Lower leg skin (tissue), 4 donors: Measurements from ENCODE around the gene ATP5F1D. TPM values are rescaled to one million over a fixed set of nuclear protein-coding genes. Genes with fewer than 3 reads are reported as not detected.

ENCODE experiments used
- DNase-seq, 2 donors: peaks; one replicate each; pipeline ENCODE4 v3.0.0-alpha.2; 2019; ENCODE audit warnings: low spot score in 2 of 2
- H3K4me3 ChIP-seq: fragments of 200-600 bp; sonication (generic); 2 replicates; pipeline ENCODE4 v1.5.1; 2017; ENCODE audit warnings: mild to moderate bottlenecking, low read depth; ENCODE audit not compliant: poor library complexity, severe bottlenecking
- CTCF ChIP-seq, 3 donors: fragments of 450-650 bp; IDR thresholded peaks; one replicate each; pipeline ENCODE4 v1.5.1; 2016; ENCODE audit warnings: antibody characterized with exemption in 3 of 3, mild to moderate bottlenecking in 3 of 3, moderate library complexity in 2 of 3
- POLR2A ChIP-seq, 2 donors: fragments of 450-650 bp; IDR thresholded peaks; one replicate each; pipeline ENCODE4 v1.6.1; 2016 to 2017; ENCODE audit warnings: antibody characterized with exemption in 2 of 2, mild to moderate bottlenecking in 1 of 2, moderate library complexity in 1 of 2
- WGBS, 2 donors: methylation state at CpG; one replicate each; pipeline ENCODE4 v1.1.5; 2018; 5-methylcytosine and 5-hydroxymethylcytosine counted together
- intact Hi-C: fragments of 100-400 bp; cut with DNase I; formaldehyde crosslinking; loops from one replicate; pipeline ENCODE4 v1.15.0; 2023; ENCODE audit warnings: low total_unique reads
- total RNA-seq, 4 donors: library from RNA; depleted of rRNA; stranded (reverse); fragments of >200 nt; gene quantifications; one replicate each; pipeline ENCODE4 v1.1.0, GENCODE V29; 2016

ATP5F1D gene
- total RNA-seq, 4 donors from 2014 or later, result 121 to 198 (median 146) TPM

DNA sequence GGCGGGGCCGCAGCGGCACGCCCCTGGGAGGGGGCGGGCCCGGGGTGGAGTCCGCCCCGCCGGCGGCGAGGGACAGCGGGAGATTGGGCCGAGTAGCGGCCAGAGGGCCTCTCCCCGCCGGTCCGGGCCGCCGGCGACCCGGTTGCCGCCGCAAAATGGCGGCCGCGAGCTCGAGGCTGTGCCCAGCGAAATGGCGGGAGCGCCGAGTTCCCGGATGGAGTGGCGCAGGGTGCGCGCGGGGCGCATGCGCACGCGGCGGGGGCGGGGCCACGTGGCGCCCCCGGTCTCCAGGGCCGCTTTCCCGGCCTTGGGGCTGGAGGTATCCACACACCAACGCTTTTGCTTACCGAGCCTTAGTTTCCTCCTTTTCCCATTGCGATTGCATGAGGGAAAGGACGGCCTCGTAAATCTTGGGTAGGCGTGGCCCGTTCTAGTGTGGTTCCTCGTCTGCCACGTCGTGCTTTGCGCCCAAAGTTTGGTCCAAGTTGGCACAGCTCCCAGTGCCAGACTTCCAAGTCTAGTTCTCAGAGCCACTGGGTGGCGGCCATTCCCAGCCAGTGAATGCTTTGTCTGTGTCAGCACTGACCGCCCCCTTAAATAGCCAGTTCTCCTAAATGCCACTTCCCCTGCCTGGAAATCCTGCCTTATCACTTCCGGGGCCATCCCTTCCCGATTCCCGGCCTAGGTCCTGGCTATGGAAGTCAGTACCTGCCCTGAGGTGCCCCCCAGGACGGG is 28.1 kb downstream of the ATP5F1D start:
- DNase-seq, result peak; percentile 82 to 97
- H3K4me3 ChIP-seq, result peak overlapping the region; percentile 58
- intact Hi-C loops, result loop anchor here (5.0 kb wide), 1 partner anchor 167 kb away; the partner anchor contains the start of gene GPX4
- WGBS, 2 donors, result 0% methylated on average over 40 to 53 of the region's 64 CpGs
- TF ChIP-seq CTCF (IDR thresholded peaks at IDR 0.05), result no peak
- TF ChIP-seq POLR2A (IDR thresholded peaks at IDR 0.05), result no peak

GRCh38 chr19:1270213-1270853 is 28.8 kb downstream of the ATP5F1D start:
- intact Hi-C loops, result no loop called here

DNA sequence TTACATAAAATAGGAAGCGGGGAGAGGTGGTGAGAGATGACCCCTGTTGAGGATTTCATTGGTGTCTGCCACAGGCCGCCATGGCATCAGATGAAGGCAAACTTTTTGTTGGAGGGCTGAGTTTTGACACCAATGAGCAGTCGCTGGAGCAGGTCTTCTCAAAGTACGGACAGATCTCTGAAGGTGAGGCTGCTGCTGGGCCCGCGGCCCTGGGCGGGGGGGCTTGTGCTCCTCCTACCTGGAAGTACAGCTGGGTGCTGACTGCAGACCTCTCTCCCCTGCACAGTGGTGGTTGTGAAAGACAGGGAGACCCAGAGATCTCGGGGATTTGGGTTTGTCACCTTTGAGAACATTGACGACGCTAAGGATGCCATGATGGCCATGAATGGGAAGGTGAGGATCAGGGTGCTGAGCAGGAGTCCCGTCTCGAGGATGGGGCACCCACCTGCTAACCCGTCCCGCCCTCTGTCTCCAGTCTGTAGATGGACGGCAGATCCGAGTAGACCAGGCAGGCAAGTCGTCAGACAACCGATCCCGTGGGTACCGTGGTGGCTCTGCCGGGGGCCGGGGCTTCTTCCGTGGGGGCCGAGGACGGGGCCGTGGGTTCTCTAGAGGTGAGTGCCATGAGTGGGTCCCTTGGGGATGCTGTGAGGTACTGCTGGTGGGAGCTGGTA is 29.4 kb downstream of the ATP5F1D start:
- intact Hi-C loops, result no loop called here
- DNase-seq, result peak in 1 of 2 donors; percentile 91
- TF ChIP-seq CTCF (IDR thresholded peaks at IDR 0.05) (no peak), POLR2A (IDR thresholded peaks at IDR 0.05) (no peak)
- whole genome bisulfite sequencing, 2 donors, result 42 to 44% methylated on average over 26 of the region's 26 CpGs
- no peak overlapping the region for H3K4me3 ChIP-seq

More at GRCh38 chr19:1270213-1270853, 28.8 kb downstream of the ATP5F1D start:
- no peak for TF ChIP-seq POLR2A (IDR thresholded peaks at IDR 0.05)
- TF ChIP-seq CTCF (IDR thresholded peaks at IDR 0.05), result no peak
- 20 to 22% methylated on average over 8 of the region's 8 CpGs for WGBS, 2 donors
- peak in 1 of 2 donors; percentile 55 for DNase-seq
- H3K4me3 ChIP-seq, result peak overlapping the region; percentile 58

DNA sequence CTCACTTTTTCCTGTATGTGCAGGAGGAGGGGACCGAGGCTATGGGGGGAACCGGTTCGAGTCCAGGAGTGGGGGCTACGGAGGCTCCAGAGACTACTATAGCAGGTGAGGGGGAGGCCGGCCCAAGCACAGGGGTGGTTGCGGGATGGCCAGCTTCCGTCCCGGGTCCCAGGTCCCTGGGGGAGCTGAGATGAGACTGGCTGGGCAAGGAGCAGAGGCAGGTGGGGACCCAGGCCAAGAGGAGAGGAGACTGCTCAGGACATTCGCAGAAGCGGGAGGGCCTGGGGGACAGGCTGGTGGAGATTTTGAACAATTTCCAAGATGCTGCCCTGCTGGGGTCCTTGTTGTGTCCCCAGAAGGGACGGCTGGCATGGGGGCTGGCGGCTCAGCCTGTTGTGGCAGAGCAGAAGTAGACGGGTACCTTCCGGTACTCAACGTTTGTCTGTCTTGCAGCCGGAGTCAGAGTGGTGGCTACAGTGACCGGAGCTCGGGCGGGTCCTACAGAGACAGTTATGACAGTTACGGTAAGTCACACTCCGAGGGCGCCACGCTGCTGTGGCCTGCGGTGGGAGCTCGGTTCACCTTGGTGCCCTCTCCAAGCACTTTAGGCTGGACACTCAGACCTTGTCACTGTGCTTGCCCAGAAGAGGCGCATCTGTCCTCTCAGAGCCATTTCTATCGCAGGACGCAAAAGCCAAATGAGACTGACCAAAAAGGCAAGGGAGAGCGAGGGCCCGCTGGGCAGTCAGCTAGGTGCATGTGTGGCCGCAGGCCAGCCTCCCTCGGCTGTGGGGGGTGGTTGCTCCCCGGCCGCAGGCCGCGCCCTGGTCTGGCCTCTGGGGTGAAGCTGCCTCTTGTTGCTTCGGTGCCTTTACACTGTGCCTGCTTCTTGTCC is 30.2 kb downstream of the ATP5F1D start:
- intact Hi-C loops, result no loop called here
- H3K4me3 ChIP-seq, result no peak overlapping the region
- TF ChIP-seq CTCF (IDR thresholded peaks at IDR 0.05) (no peak), POLR2A (IDR thresholded peaks at IDR 0.05) (no peak)
- WGBS, 2 donors, result 68 to 78% methylated on average over 34 to 37 of the region's 37 CpGs
- DNase-seq, result peak in 1 of 2 donors; percentile 89
